ENCODE measurements around the gene MYO1A. TPM values are rescaled to one million over a fixed set of nuclear protein-coding genes. Genes with fewer than 3 reads are reported as not detected.

MYO1A gene
- total and polyA plus RNA-seq, 10 of the 15 experiments (the other 5 are each of a cell fraction or from before 2014, with no cell fraction given), result 0.01 to 0.34 (median 0.15) TPM; not detected in 2

DNA sequence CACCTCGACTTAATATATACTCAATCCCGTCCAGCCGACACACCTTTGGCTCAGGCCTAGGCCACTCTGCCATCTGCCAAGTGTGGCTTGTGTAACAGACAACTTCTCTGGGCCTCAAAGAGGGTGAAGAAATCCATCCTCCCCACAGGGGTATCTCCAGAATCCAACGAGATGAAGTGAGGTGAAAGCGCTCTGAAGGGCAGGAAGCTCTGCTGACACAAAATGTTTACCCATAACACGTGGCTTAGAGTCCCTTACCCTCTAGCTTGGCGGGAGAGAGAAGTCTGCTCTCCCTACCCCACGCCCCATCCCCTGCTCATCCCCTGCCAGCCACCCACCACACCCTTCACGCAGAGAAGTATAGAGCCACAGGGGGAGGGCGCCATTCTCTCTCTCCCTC lies 56.6 kb downstream of the MYO1A start (continued):
- TF ChIP-seq E2F8 (IDR thresholded peaks at IDR 0.05; ENCODE audit: low read depth, partially characterized antibody) (no peak), RELB (IDR thresholded peaks at IDR 0.05; ENCODE audit: low read depth) (no peak), GATAD2B (conservative IDR thresholded peaks at IDR 0.05; ENCODE audit: low read depth) (no peak), MTA3 (IDR thresholded peaks at IDR 0.05; ENCODE audit: borderline replicate concordance, low read length) (no peak), NFYB (IDR thresholded peaks at IDR 0.05; ENCODE audit: insufficient read depth, low read depth, low read length) (no peak), ETV6 (conservative IDR thresholded peaks at IDR 0.05 in 1 of 2, IDR thresholded peaks at IDR 0.05 in 1 of 2; ENCODE audit: borderline replicate concordance in 1 of 2, low read depth in 1 of 2) (no peak)

All from GM12878 (cell line).